Choroid plexus epithelial cell (primary cell): ENCODE measurements around the gene NGRN.

Experiments used
- DNase-seq: peaks from one replicate; pipeline ENCODE4 v3.0.0-alpha.2; 2010; ENCODE audit warnings: low read depth
- H3K4me3 ChIP-seq: 2 replicates; pipeline ENCODE4 v1.5.1; 2011; ENCODE audit warnings: low read depth, mild to moderate bottlenecking, control low read depth, low read length, moderate library complexity
- CTCF ChIP-seq: conservative IDR thresholded peaks from 2 replicates; pipeline ENCODE4 v1.5.1; 2011; ENCODE audit warnings: low read depth, mild to moderate bottlenecking, control low read depth, inconsistent platforms, low read length, moderate library complexity

The NGRN gene

GRCh38 chr15:90320885-90321278, 55.4 kb downstream of the NGRN start:
- TF ChIP-seq CTCF = no peak
- H3K4me3 ChIP-seq = no peak overlapping the region
- no peak for DNase-seq
